Trophoblast cell (in vitro differentiated cells and primary cell): ENCODE results near the gene EVC.
A peak's percentile ranks its signal among the peaks of the same experiment; 100 is the strongest.

Experiments used
- DNase-seq, 2 donors: peaks; one replicate each; pipeline ENCODE4 v3.0.0-alpha.2; 2016
- H2AFZ ChIP-seq: 2 replicates; pipeline ENCODE4 v1.6.1; 2013; ENCODE audit warnings: low read length, moderate library complexity, mild to moderate bottlenecking; ENCODE audit not compliant: insufficient read depth, poor library complexity
- H2AK5ac ChIP-seq: 2 replicates; pipeline ENCODE4 v1.6.1; 2013; ENCODE audit warnings: mild to moderate bottlenecking, low read length
- H2BK120ac ChIP-seq: 2 replicates; pipeline ENCODE4 v1.6.1; 2013; ENCODE audit warnings: low read length, mild to moderate bottlenecking, moderate library complexity; ENCODE audit not compliant: insufficient read depth, poor library complexity
- H2BK12ac ChIP-seq: 2 replicates; pipeline ENCODE4 v1.6.1; 2013; ENCODE audit warnings: mild to moderate bottlenecking, low read length, moderate library complexity
- H2BK5ac ChIP-seq: 2 replicates; pipeline ENCODE4 v1.6.1; 2013; ENCODE audit warnings: low read length, low read depth, moderate library complexity, mild to moderate bottlenecking; ENCODE audit not compliant: poor library complexity
- H3K14ac ChIP-seq: 2 replicates; pipeline ENCODE4 v1.6.1; 2013; ENCODE audit warnings: mild to moderate bottlenecking, low read length
- H3K18ac ChIP-seq: 2 replicates; pipeline ENCODE4 v1.6.1; 2013; ENCODE audit warnings: mild to moderate bottlenecking, low read length
- H3K23ac ChIP-seq: 2 replicates; pipeline ENCODE4 v1.6.1; 2013; ENCODE audit warnings: low read length
- H3K27ac ChIP-seq: 2 replicates; pipeline ENCODE4 v1.5.1; 2013; ENCODE audit warnings: low read depth, mild to moderate bottlenecking, inconsistent platforms, low read length, moderate library complexity
- H3K27me3 ChIP-seq: 2 replicates; pipeline ENCODE4 v1.6.1; 2013; ENCODE audit warnings: inconsistent platforms, mild to moderate bottlenecking, low read length, moderate library complexity; ENCODE audit not compliant: insufficient read depth
- H3K36me3 ChIP-seq, 2 experiments: 1 replicate in 1 of 2; 2 replicates in 1 of 2; pipeline ENCODE4 v1.6.1; 2013; ENCODE audit warnings: low read length in 2 of 2, mild to moderate bottlenecking in 2 of 2, moderate library complexity in 1 of 2; ENCODE audit not compliant: insufficient read depth in 2 of 2, control insufficient read depth in 1 of 2
- H3K4ac ChIP-seq: 2 replicates; pipeline ENCODE4 v1.6.1; 2013; ENCODE audit warnings: low read depth, mild to moderate bottlenecking, low read length, moderate library complexity
- H3K4me1 ChIP-seq, 2 experiments: 1 replicate in 1 of 2; 2 replicates in 1 of 2; pipeline ENCODE4 v1.6.1; 2013; ENCODE audit warnings: low read length in 2 of 2, mild to moderate bottlenecking in 2 of 2, moderate library complexity in 1 of 2; ENCODE audit not compliant: insufficient read depth in 2 of 2, control insufficient read depth in 1 of 2
- H3K4me2 ChIP-seq: 2 replicates; pipeline ENCODE4 v1.6.1; 2013; ENCODE audit warnings: inconsistent platforms, mild to moderate bottlenecking, low read length, moderate library complexity
- H3K4me3 ChIP-seq: 2 replicates; pipeline ENCODE4 v1.5.1; 2013; ENCODE audit warnings: mild to moderate bottlenecking, low read depth, low read length, inconsistent platforms
- H3K79me1 ChIP-seq: one replicate; pipeline ENCODE4 v1.6.1; 2013; ENCODE audit warnings: low read length
- H3K79me2 ChIP-seq: 2 replicates; pipeline ENCODE4 v1.6.1; 2013; ENCODE audit warnings: low read length, mild to moderate bottlenecking; ENCODE audit not compliant: control insufficient read depth, insufficient read depth, poor library complexity
- H3K9ac ChIP-seq: 2 replicates; pipeline ENCODE4 v1.6.1; 2013; ENCODE audit warnings: mild to moderate bottlenecking, low read length
- H3K9me3 ChIP-seq: 2 replicates; pipeline ENCODE4 v1.6.1; 2013; ENCODE audit warnings: low read depth, mild to moderate bottlenecking, control low read depth, inconsistent platforms, low read length; ENCODE audit not compliant: insufficient read depth
- H4K12ac ChIP-seq: 2 replicates; pipeline ENCODE4 v1.6.1; 2013; ENCODE audit warnings: low read depth, mild to moderate bottlenecking, low read length, moderate library complexity
- H4K8ac ChIP-seq: 2 replicates; pipeline ENCODE4 v1.6.1; 2013; ENCODE audit warnings: low read depth, mild to moderate bottlenecking, low read length, moderate library complexity
- H4K91ac ChIP-seq: one replicate; pipeline ENCODE4 v1.6.1; 2013; ENCODE audit warnings: low read depth, mild to moderate bottlenecking, low read length, moderate library complexity
- WGBS: extraction: QIAGEN DNeasy Blood & Tissue Kit; methylation state at CpG from one replicate; pipeline ENCODE4 v1.1.7; 2013; ENCODE audit warnings: missing lambda C conversion rate; ENCODE audit not compliant: insufficient read length, insufficient coverage; ENCODE audit errors: extremely low coverage; 5-methylcytosine and 5-hydroxymethylcytosine counted together

The EVC gene

GRCh38 chr4:5824227-5824626 is 113.2 kb downstream of the EVC start:
- Histone ChIP-seq H3K79me1 (no peaks in the 10 kb centered on the region), H3K4me3 (no peak overlapping the region), H3K9me3 (peaks cover 2% of the 10 kb centered on the region), H2BK120ac (no peak overlapping the region), H3K36me3 (peaks cover 3 to 12% of the 10 kb centered on the region in 2 experiments), H4K91ac (no peak overlapping the region), H3K4me2 (no peak overlapping the region), H3K79me2 (no peaks in the 10 kb centered on the region), H3K27me3 (no peaks in the 10 kb centered on the region), H3K27ac (no peak overlapping the region), H2BK12ac (no peak overlapping the region), H4K8ac (no peak overlapping the region), H2AFZ (no peak overlapping the region), H3K18ac (no peak overlapping the region), H2AK5ac (no peak overlapping the region), H2BK5ac (no peak overlapping the region), H3K9ac (no peak overlapping the region), H3K4ac (no peak overlapping the region), H3K14ac (no peak overlapping the region), H3K4me1 (no peaks in the 10 kb centered on the region), H4K12ac (no peak overlapping the region), H3K23ac (no peak overlapping the region)
- no CpG with 5 or more reads among the region's 7 CpGs for WGBS
- no peak for DNase-seq

- H3K4ac ChIP-seq: no peak overlapping the region
- WGBS: no CpG with 5 or more reads among the region's 6 CpGs
Measured at GRCh38 chr4:5824635-5825034, 113.6 kb downstream of the EVC start.

GRCh38 chr4:5825321-5826041 is 114.5 kb downstream of the EVC start:
- Histone ChIP-seq H2AK5ac (no peak overlapping the region), H3K4me1 (no peaks in the 10 kb centered on the region), H3K4me2 (no peak overlapping the region), H3K9ac (no peak overlapping the region), H2BK12ac (no peak overlapping the region), H3K27ac (no peak overlapping the region), H2BK5ac (no peak overlapping the region), H3K27me3 (no peaks in the 10 kb centered on the region), H3K36me3 (peaks cover under 1 to 8% of the 10 kb centered on the region in 2 experiments), H4K8ac (no peak overlapping the region), H3K4ac (no peak overlapping the region), H3K23ac (no peak overlapping the region), H4K91ac (no peak overlapping the region), H2BK120ac (no peak overlapping the region), H3K4me3 (no peak overlapping the region), H4K12ac (no peak overlapping the region), H3K79me2 (no peaks in the 10 kb centered on the region), H2AFZ (no peak overlapping the region), H3K9me3 (peaks cover 2% of the 10 kb centered on the region), H3K79me1 (no peaks in the 10 kb centered on the region), H3K18ac (no peak overlapping the region), H3K14ac (no peak overlapping the region)
- no peak for DNase-seq
- WGBS: no CpG with 5 or more reads among the region's 19 CpGs

More at GRCh38 chr4:5824635-5825034, 113.6 kb downstream of the EVC start:
- no peaks in the 10 kb centered on the region for H3K79me2 ChIP-seq
- H2AFZ ChIP-seq: no peak overlapping the region
- H3K9me3 ChIP-seq: peaks cover 2% of the 10 kb centered on the region
- H3K27me3 ChIP-seq: no peaks in the 10 kb centered on the region
- H4K91ac ChIP-seq: no peak overlapping the region
- H4K8ac ChIP-seq: no peak overlapping the region
- no peak overlapping the region for H3K4me3 ChIP-seq
- no peak overlapping the region for H3K4me2 ChIP-seq
- H2BK5ac ChIP-seq: no peak overlapping the region
- no peak overlapping the region for H3K23ac ChIP-seq
- H3K14ac ChIP-seq: no peak overlapping the region
- no peak overlapping the region for H3K27ac ChIP-seq
- no peak overlapping the region for H4K12ac ChIP-seq
- H3K36me3 ChIP-seq: peaks cover 3 to 12% of the 10 kb centered on the region in 2 experiments
- H2BK12ac ChIP-seq: no peak overlapping the region
- H2BK120ac ChIP-seq: no peak overlapping the region
- no peak overlapping the region for H3K18ac ChIP-seq
- H3K4me1 ChIP-seq: no peaks in the 10 kb centered on the region
- peak in 1 of 2 donors; percentile 40 for DNase-seq
- H2AK5ac ChIP-seq: no peak overlapping the region
- H3K9ac ChIP-seq: no peak overlapping the region
- no peaks in the 10 kb centered on the region for H3K79me1 ChIP-seq

GRCh38 chr4:5826437-5827107 is 115.6 kb downstream of the EVC start:
- DNase-seq: no peak
- Histone ChIP-seq H4K91ac (no peak overlapping the region), H4K8ac (no peak overlapping the region), H2BK12ac (no peak overlapping the region), H2AFZ (no peak overlapping the region), H2BK5ac (no peak overlapping the region), H3K14ac (no peak overlapping the region), H3K23ac (no peak overlapping the region), H3K36me3 (peaks cover 0 to 4% of the 10 kb centered on the region in 2 experiments), H3K4me2 (no peak overlapping the region), H3K27ac (no peak overlapping the region), H3K4ac (no peak overlapping the region), H2BK120ac (no peak overlapping the region), H3K27me3 (no peaks in the 10 kb centered on the region), H3K9me3 (peaks cover 2% of the 10 kb centered on the region), H3K9ac (no peak overlapping the region), H3K18ac (no peak overlapping the region), H4K12ac (no peak overlapping the region), H3K4me3 (peak overlapping the region; percentile 25), H3K79me2 (no peaks in the 10 kb centered on the region), H2AK5ac (no peak overlapping the region), H3K4me1 (no peaks in the 10 kb centered on the region), H3K79me1 (no peaks in the 10 kb centered on the region)
- no CpG with 5 or more reads among the region's 5 CpGs for WGBS
